ENCODE data around the gene CEMP1. TPM values are rescaled to one million over a fixed set of nuclear protein-coding genes. Genes with fewer than 3 reads are reported as not detected.
A peak's percentile ranks its signal among the peaks of the same experiment; 100 is the strongest.
"Not testable (repeated sequence)": the region's sequence is repeated elsewhere in the genome, so short reads cannot be mapped to it uniquely, and the experiment has no call there.

The CEMP1 gene
- polyA plus RNA-seq (2012; ENCODE audit: missing spikeins) = not detected

- no peak for FAIRE-seq
- no peak for TF ChIP-seq TAF1 (IDR thresholded peaks at IDR 0.05; ENCODE audit: borderline replicate concordance, low read depth, low read length)
- TF ChIP-seq POLR2A (IDR thresholded peaks at IDR 0.05; ENCODE audit: low read depth, low read length) = no peak
- no peak for TF ChIP-seq POLR2AphosphoS5 (IDR thresholded peaks at IDR 0.05; ENCODE audit: low read depth, low read length)
- no peak for DNase-seq (ENCODE audit: insufficient read length)
These were observed at the start of gene CEMP1 for GRCh38 chr16:2531371-2531695. CEMP1 (minus strand) TSS chr16:2531408; CDS start chr16:2531073, 335 bp downstream.

- DNase-seq (ENCODE audit: insufficient read length); FAIRE-seq: not testable (repeated sequence)
These were observed 49.6 kb upstream of the CEMP1 start for GRCh38 chr16:2580818-2581217.

- FAIRE-seq; DNase-seq (ENCODE audit: insufficient read length): not testable (repeated sequence)
These were observed 48.9 kb upstream of the CEMP1 start for GRCh38 chr16:2580143-2580542.

GRCh38 chr16:2578905-2579304, 47.7 kb upstream of the CEMP1 start:
- not testable (repeated sequence) for DNase-seq (ENCODE audit: insufficient read length); FAIRE-seq

- not testable (repeated sequence) for DNase-seq (ENCODE audit: insufficient read length); FAIRE-seq
These were observed 45.8 kb upstream of the CEMP1 start for GRCh38 chr16:2577044-2577443.

GRCh38 chr16:2575839-2576238, 44.6 kb upstream of the CEMP1 start:
- FAIRE-seq = not testable (repeated sequence)

GRCh38 chr16:2572704-2573103, 41.5 kb upstream of the CEMP1 start:
- FAIRE-seq = peak; percentile 21
- not testable (repeated sequence) for DNase-seq (ENCODE audit: insufficient read length)

More at GRCh38 chr16:2575839-2576238, 44.6 kb upstream of the CEMP1 start:
- not testable (repeated sequence) for DNase-seq (ENCODE audit: insufficient read length)

GRCh38 chr16:2568573-2568972, 37.4 kb upstream of the CEMP1 start:
- peak; percentile 27 for FAIRE-seq
- DNase-seq (ENCODE audit: insufficient read length) = not testable (repeated sequence)

- FAIRE-seq = not testable (repeated sequence)
These were observed 36.3 kb upstream of the CEMP1 start for GRCh38 chr16:2567506-2567905.

GRCh38 chr16:2560798-2561133, 29.6 kb upstream of the CEMP1 start:
- DNase-seq (ENCODE audit: insufficient read length) = not testable (repeated sequence)
- peak; percentile 76 for FAIRE-seq

More at GRCh38 chr16:2567506-2567905, 36.3 kb upstream of the CEMP1 start:
- not testable (repeated sequence) for DNase-seq (ENCODE audit: insufficient read length)

- not testable (repeated sequence) for DNase-seq (ENCODE audit: insufficient read length)
- peak; percentile 53 for FAIRE-seq
These were observed 29.1 kb upstream of the CEMP1 start for GRCh38 chr16:2560131-2560797.

GRCh38 chr16:2557150-2557549, 25.9 kb upstream of the CEMP1 start:
- DNase-seq (ENCODE audit: insufficient read length); FAIRE-seq: not testable (repeated sequence)

GRCh38 chr16:2554709-2555425, 23.7 kb upstream of the CEMP1 start:
- FAIRE-seq; DNase-seq (ENCODE audit: insufficient read length): not testable (repeated sequence)

- FAIRE-seq; DNase-seq (ENCODE audit: insufficient read length): not testable (repeated sequence)
These were observed 20.2 kb upstream of the CEMP1 start for GRCh38 chr16:2551420-2551889.

GRCh38 chr16:2550283-2550878, 19.2 kb upstream of the CEMP1 start:
- not testable (repeated sequence) for DNase-seq (ENCODE audit: insufficient read length); FAIRE-seq

GRCh38 chr16:2543771-2544170, 12.6 kb upstream of the CEMP1 start:
- not testable (repeated sequence) for DNase-seq (ENCODE audit: insufficient read length); FAIRE-seq

GRCh38 chr16:2541409-2541808, 10.2 kb upstream of the CEMP1 start:
- not testable (repeated sequence) for DNase-seq (ENCODE audit: insufficient read length); FAIRE-seq

GRCh38 chr16:2540912-2541311, 9.7 kb upstream of the CEMP1 start:
- FAIRE-seq = not testable (repeated sequence)

GRCh38 chr16:2539845-2540458, 8.7 kb upstream of the CEMP1 start:
- not testable (repeated sequence) for FAIRE-seq; DNase-seq (ENCODE audit: insufficient read length)

More at GRCh38 chr16:2540912-2541311, 9.7 kb upstream of the CEMP1 start:
- not testable (repeated sequence) for DNase-seq (ENCODE audit: insufficient read length)
